HG02763 (cell line): Measurements from ENCODE around the gene MAP2K5.
A peak's percentile ranks its signal among the peaks of the same experiment; 100 is the strongest.

Source experiments
- ATAC-seq: cut with Tn5 transposase; IDR thresholded peaks from one replicate; pipeline ENCODE4 v1.9.1; 2021; ENCODE audit warnings: mild to moderate bottlenecking, moderate library complexity; ENCODE audit not compliant: unreplicated experiment

Gene MAP2K5

DNA sequence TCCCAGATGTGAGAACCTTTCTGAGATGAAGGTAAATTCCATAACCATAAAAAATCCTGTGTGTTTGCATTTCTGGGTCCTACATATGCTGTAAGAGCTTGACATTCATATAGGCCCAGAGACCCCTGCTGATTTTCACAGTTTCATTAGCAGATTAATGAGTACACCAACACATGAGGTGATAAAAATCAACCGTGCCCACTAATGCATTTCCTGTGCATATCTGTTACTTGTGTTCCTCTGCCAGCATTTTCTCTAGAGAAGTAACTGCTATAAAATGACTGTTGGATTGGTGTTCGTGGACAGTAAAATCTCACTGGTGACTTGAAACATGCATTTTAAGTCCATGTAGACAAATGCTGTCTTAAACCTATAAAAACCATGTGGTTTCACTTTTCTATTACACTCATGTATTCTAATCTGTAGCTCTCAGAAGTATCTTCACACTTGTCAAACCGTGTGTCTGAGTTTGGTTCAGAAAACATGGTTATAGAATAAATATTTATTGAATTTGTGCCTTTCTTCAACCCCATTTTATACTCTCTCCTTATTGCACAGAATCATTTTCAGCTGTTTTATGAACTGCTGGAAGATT is 14.6 kb downstream of the MAP2K5 start:
- no peak for ATAC-seq

DNA sequence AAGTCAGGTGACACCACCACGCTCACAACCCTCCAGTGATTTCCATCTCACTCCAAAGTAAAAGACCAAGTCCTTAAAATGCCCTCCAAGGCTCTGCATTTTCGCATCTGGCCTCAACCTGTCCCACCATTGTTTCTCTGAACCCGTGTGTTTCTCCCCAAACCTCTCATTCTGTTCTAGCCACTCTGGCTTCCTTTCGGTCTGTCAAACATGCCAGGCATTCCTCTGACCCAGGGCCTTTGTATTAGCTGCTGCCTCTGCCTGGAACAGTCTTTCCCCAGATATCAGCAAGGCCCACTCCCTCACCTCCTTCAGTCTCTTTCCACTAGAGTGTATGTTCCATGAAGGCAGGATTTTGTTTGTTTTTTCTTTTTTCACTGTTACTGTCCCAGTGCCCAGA is 16.0 kb downstream of the MAP2K5 start:
- no peak for ATAC-seq

DNA sequence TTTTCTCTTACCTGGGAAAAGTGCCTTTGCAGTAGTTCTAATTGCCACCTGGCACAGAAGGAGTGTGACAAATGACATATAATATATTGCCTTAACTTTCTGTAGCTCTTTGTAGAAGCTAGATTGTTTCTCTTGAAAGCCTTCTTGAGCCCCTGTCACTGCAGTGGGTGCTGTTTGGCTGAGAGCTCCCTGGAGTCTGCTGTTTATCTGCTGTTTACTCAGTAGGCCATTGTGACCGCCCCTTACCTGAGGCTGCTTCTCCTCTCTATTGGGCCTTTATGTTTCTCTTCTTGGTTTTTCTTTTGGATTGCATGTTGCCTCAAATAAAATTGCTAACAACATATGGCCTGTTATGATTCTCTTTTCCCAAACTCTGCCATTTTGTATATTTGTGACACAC is 16.7 kb downstream of the MAP2K5 start:
- no peak for ATAC-seq

DNA sequence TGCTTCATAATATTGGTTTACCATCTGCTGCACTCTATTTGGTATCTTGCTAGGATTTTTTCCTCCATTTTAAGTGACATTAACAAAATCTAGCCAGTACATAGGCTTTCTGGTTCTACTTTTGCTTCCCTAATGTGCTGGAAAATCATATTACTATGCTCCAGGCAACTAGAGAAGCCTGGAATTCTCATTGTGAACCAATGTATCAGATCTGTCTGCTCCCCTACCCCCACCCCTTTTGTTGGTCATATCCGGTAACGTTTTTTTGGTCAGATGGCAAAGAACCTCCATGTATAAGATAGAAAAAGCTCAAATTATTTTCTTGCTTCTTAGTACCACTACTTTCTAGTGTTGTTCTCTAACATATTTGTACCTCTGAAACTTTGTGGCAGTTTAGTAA is 17.1 kb downstream of the MAP2K5 start:
- no peak for ATAC-seq

DNA sequence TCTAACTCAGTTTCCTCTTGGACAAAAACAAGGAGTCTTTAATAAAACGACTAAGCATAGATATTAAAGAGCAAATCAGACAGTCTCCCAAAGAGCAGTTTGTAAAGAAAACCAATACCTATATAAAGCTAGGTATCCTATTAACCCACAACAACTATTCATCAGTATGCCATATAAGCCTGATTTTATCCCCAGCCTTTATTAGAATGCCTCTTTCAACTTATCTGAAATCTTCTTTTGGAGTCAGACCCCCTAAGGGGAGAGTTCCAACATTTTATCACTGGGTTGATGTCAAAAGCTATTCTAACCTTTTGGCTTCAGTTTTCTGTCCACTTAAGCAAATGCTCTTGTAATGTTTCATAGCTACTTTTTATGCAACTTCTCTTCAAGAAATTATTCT is 17.8 kb downstream of the MAP2K5 start:
- ATAC-seq = no peak

DNA sequence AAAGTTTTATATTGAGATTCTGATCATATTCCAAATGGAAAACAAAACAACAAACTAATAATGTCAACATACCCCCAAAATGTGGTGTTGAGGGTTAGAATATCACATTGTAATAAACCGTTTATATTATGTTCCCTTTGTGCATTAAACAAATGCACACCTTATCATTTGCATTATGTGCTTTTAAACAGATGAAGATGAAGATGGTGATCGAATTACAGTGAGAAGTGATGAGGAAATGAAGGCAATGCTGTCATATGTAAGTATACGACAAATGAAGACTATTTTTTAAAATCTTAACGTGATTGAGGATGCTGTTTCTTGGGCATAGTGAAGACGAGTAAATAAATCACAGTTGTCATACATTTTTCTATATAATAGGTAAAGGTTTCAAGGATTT is 20.6 kb downstream of the MAP2K5 start:
- no peak for ATAC-seq

DNA sequence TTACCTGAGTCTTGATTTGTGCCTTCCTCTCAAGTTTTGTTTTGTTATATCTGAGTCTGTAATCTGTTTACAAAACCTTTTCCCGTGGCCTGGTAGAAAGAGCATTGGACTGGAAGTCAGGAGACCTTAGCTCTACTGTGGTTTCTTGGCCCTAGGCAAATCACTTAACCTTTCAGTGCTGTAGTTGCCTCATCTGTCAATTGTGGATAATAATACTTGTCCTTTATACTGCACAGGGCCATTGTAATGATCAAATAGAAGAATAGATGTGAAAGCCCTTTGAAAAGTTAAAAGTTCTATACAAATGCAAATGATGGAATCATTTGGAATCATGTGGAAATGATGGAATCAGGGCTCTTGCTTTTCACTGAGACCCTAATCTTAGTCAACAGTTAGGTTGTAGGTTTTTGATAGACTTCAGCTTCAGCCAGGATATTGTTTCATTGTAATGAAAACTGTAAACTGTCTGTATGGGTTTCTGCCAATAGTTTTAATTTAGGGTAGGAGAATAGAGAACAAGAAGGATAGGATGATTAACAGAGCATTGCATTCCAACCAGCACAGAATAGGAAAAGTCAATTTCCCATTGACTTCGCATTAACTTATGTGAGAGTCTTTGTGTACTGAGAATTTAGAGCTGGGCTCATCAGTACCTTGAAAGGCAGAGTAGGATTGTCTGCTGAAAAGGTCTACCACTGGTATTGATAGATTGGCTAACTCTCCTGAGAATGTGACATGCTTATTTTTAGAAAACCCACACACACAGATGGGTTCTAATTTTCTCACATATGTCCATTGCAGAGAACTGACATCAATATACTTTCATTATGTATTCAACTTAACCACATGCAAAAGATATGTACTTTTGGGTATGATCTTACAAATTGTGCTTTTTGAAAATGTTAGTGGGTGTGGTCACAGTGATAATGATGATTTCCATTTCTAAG is 21.8 kb downstream of the MAP2K5 start:
- ATAC-seq = peak; percentile 85

DNA sequence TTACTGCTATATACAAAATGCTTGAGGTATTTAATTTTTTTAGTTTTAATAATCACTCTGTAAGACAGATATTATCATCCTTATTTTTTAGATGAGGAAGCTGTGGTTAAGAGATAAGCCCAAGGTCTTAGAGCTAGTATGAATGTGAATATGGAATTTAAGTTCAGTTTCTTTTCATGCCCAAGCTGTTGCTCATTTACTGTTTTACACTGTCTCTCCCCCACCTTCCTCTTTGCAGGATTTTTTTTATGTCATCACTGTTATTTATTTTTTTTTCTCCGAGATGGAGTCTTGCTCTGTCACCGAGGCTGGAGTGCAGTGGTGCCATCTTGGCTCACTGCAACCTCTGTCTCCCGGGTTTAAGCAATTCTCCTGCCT is 22.5 kb downstream of the MAP2K5 start:
- no peak for ATAC-seq

DNA sequence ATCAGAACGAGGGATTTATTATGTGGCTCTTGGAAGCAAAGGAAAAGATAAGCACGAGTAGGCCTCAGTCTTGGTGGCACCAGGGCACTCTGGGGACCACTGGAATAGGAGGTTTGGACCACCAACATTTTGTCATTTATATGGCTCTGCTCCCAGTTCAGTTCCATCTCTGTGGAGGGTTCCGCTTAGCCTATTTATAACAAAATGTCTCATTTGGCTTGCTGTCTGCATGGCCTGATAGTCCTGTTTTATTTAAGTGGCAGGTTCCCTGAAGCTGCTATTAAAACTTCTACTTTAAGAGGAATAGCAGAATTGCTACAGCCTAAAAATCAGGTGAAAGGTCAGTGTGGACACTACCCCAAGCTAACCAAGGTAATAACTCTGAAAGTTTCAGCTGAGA is 27.2 kb downstream of the MAP2K5 start:
- no peak for ATAC-seq

DNA sequence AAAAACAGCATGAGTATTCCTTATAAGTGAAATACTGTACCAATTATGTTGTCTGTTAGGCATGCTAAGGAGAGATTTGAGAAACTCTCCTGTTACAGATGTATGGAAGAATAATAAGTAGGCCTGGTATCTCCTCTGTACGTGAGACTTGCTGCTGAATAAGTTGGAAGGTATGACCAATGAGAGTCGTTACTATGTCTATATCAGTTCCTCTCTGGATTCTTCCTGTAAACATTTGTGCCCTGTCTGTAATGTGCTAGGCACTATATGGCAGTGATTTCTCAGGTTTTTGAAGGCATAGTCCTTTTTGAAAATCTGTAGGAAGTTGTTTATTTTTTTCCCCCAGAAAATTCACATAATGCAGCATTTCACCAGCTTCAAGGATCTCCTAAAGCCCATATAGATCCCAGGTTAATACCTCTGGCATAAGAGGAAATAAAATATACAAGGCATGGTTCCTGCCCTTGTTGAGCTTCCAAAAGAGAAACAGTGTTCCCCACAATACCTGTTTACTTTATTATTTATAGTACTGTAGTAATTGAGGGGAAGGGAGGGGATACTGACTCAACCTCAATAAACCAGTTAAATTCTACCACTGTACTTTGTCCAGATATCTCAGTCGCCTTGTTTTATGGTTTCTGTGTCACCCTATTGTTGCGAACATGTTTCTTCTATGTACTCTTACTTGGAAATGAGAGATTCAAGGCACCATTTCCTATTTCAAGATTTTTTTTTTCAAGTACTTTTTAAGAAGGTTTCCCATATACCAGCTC is 28.6 kb downstream of the MAP2K5 start:
- ATAC-seq = no peak

DNA sequence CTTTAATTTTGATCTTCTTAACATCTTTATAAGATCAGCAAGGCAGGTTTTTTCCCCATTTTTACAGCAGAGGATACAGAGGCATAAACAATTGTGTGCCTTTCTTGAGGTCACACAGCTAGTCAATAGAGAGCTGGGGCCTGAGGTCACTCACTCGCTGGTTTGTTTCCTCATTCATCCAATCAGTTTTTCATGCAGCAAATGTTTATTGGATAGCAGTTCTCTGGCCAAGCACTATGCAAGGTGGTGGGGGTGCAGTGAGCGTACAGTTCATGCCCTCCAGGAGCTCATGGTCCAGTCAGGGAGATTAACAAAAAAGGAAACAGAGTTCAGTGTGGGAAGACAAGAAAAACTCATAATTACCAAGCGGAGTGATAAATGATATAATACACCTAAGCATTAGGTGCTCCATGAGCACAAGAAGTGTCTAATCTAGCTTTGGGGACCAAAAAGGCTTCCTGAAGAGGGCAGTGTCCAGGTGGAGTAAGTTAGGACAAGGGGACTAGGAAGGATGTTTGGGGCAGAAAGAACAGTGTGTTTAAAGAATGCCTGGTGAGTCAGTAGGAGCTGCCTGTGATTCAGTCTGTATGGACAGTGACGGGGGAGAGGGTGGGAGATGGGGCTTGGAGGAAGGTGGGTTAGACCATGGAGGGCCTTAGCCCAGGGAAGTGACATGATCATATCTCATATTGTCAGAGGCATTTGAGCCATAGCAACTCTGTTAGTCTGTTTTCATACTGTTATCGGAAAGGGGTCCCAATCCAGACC is 29.3 kb downstream of the MAP2K5 start:
- ATAC-seq = no peak

DNA sequence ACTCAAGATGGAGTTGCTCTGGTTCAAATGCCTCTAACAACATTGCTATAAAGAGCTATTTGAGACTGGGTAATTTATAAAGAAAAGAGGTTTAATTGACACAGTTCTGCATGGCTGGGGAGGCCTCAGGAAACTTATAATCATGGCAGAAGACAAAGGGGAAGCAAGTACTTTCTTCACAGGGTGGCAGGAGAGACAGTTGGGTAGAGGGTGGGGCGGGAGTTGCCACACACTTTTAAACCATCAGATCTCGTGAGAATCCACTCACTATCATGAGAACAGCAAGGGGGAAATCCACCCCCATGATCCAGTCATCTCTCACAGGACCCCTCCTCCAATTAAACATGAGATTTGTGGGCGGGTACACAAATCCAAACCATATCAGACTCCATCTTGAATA is 30.7 kb downstream of the MAP2K5 start:
- ATAC-seq = no peak

DNA sequence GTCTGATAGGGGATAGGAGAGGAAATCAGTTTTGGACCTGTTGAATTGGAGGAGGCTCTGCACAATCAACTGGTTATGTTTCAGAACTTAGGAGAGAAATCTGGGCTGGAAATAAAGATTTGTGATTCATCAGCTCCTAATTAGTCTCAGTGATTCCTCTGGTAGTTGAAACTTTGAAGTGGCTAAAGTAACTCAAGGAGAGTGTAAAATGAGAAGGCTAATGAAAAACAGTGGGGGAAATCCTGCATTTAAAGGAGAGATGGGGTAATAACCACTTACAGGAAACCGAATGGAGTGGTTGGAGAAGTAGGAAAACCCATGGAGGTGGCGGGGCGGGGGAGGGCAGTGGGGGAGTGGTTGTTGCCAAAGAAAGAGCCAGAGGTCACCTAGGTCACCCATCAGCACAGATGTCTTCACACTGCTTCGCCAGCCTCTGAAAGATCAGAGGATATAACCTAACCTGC is 32.6 kb downstream of the MAP2K5 start:
- no peak for ATAC-seq

DNA sequence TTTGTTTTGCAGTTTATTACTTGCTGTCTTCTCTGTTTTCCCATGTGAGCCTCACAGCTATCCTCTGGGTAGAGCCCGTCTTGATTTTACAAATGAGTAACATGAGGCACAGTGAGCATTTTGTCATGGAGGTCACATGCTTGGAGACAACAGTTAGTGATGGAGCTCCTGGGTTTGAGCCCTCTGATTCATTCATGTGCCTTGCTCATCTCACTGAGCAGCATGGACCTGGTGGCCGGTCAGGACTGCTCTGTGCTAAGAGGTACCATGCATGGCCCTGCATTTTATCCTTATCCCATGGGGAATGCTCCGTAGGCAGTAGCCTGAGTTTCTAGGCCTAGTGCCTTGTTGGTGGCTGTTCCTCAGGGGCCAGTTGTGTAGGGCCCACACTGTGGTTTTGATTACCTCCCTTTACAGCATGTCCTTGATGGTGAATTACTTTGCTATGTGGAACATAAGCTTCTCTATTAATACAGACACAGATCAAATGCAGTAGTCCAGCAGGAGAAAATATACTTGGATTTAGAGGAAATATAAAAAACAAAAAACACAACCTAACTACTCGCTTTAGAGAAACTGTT is 35.6 kb downstream of the MAP2K5 start:
- no peak for ATAC-seq

DNA sequence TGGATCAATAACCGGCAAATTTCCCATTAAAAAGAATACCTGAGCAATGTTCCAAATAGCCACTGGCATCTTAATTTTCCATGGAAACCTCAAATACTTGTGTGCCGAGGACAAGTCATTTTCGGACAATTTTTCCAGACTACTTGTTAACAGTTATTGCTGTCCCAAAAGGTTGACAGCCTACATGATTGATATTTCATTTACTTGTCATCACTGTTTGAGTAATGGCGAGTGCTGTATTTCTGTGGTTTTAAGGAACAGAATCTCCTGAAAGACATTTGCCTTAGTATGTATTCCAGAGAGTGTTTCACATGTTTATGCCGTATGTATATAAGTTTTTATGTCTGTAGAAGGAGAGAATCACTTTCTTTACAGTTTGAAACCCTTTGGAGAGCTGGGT is 36.7 kb downstream of the MAP2K5 start:
- no peak for ATAC-seq

DNA sequence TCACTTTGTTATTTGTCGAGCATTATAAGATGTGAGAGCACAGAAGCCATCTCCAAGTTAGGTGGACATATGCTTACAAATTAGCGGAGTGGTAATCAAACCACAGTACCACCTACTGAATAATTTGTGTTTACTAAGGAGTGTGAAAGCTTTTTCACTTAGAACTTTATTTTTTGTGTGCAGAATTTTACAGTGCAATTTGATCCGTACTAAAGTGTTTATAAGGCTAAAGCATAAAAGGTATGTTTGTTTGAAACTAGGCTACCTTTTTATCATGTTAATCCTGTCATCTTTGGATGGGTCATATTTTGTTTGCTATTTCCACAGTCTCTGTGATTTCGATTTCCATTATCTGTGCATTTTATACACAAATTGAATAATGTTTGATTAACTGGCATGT is 37.5 kb downstream of the MAP2K5 start:
- ATAC-seq = no peak

DNA sequence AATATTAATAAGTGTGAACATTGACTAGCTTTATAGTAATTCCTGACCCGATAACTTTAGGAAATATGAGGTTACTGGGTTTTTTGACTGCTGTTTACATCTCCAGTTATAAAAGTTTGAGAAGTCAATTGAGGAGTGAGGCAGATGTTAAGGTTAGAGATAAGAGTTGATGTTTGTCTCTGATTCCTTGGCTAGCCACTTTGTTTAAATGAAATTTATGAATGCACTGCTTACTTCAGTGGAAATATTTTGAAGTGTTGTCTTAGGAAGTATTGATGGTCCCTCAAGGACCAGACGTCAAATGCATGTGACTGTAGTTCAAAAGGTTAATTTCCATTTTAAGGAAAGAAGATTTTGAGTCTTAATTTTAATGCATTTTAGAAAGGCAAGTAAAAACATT is 41.7 kb downstream of the MAP2K5 start:
- ATAC-seq = no peak

DNA sequence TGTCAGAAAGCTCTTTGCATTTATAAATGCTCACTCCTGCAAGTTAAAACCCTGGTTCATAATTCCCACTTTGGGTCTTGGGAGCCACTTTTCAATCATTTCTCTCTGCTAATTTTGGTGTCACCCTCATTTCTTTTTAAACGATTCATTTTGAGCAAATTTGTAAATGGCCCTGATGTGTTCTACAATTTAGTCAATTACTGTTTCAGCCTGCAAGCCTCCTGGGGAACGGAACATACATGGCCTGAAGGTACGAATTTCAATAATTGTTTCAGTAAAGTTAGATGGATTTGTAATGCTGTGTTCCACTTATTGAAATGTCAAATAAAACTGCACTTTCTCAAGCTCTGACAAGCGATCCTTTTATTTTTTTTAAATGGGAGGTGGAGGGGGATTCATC is 43.2 kb downstream of the MAP2K5 start:
- ATAC-seq = no peak

DNA sequence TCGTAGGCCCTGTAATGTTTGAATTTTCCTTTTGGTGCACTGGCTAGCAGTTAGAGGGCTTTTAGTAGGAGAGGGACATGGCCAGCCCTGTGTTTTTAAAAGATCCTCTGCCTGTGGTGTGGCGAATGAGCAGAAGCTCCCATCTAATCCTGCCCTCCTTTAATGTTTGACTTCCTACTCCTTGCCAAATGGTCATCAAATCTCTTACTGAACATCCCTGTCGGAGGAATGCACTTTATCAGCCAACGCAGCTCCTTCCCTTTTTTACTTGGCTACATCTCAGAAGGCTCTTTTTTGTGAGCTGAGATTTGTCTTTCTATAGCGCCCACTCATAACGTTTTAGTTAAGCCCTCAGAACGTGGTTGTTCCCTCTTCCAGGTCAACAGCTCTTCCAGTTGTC is 44.8 kb downstream of the MAP2K5 start:
- no peak for ATAC-seq

DNA sequence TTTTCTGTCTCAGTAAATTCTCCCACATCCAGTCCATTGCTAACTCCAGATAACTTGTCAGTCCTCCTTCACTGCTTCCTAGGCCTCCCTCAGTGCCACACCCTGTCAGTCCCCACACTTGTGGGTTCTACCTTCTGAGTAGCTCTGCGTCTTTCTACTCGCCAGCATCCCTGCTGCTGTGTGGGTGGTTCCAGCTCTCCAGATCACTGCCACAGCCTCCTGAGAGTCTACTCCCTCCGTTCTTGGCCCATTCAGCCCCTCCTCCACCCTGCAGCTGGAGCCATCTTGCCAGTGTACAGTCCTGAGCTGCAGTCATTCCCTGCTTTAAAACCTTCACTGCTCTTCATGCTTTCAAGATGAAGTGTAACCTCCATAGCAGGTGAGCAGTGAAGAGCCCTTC is 45.3 kb downstream of the MAP2K5 start:
- no peak for ATAC-seq

DNA sequence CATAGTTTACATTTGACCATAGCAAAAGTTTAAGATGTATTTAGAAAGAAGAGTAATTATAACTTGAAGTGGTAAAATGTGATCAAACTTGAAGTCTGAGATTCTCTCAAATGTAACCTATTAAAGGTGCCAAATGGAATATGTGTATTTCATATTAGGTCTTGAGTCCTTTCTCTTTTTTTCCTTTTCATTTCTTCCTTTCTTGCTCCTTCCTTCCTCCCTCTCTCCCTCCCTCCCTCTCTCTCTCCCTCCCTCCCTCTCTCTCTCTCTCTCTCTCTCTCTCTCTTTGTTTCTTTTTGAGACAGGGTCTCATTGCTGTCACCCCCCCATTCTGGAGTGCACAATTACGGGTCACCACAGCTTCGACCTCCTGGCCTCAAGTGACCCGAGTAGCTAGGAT is 47.7 kb downstream of the MAP2K5 start:
- ATAC-seq = no peak
